Ascending aorta (tissue), 2 donors: ENCODE measurements around the gene DNAH11. TPM values are rescaled to one million over a fixed set of nuclear protein-coding genes. Genes with fewer than 3 reads are reported as not detected.

Experiments
- DNase-seq, 2 donors: peaks; one replicate each; pipeline ENCODE4 v3.0.0-alpha.2; 2019; ENCODE audit warnings: low spot score in 2 of 2
- H3K27ac ChIP-seq, 2 donors: fragments of 200-600 bp; sonication (generic); one replicate each; pipeline ENCODE4 v1.5.1; 2016 to 2017; ENCODE audit warnings: mild to moderate bottlenecking in 1 of 2
- H3K27me3 ChIP-seq: fragments of 200-600 bp; sonication (generic); one replicate; pipeline ENCODE4 v1.5.1; 2017
- H3K36me3 ChIP-seq, 2 donors: fragments of 200-600 bp; sonication (generic); one replicate each; pipeline ENCODE4 v1.5.1; 2016
- H3K4me1 ChIP-seq, 2 donors: fragments of 200-600 bp; sonication (generic); one replicate each; pipeline ENCODE4 v1.5.1; 2016 to 2017; ENCODE audit warnings: mild to moderate bottlenecking in 1 of 2
- H3K4me3 ChIP-seq, 2 donors: fragments of 200-600 bp; sonication (generic); one replicate each; pipeline ENCODE4 v1.5.1; 2016 to 2017; ENCODE audit warnings: mild to moderate bottlenecking in 1 of 2
- H3K9me3 ChIP-seq, 2 donors: fragments of 200-600 bp; sonication (generic); one replicate each; pipeline ENCODE4 v1.5.1; 2016
- CTCF ChIP-seq, 3 experiments: fragments of 200-600 bp in 2 of 3; fragments of 450-650 bp in 1 of 3; sonication (generic) in 2 of 3; IDR thresholded peaks; one replicate each; pipeline ENCODE4 v1.5.1; 2016 to 2019; ENCODE audit warnings: antibody characterized with exemption in 3 of 3, mild to moderate bottlenecking in 1 of 3, moderate library complexity in 1 of 3
- intact Hi-C: fragments of 100-400 bp; cut with DNase I; formaldehyde crosslinking; loops from one replicate; pipeline ENCODE4 v1.15.1; 2023
- total RNA-seq: library from RNA; depleted of rRNA; stranded (reverse); fragments of >200 nt; gene quantifications from one replicate; pipeline ENCODE4 v1.1.0, GENCODE V29; 2016

DNAH11 gene
- total RNA-seq, 1 donor from 2014 or later: 0.75 TPM

DNA sequence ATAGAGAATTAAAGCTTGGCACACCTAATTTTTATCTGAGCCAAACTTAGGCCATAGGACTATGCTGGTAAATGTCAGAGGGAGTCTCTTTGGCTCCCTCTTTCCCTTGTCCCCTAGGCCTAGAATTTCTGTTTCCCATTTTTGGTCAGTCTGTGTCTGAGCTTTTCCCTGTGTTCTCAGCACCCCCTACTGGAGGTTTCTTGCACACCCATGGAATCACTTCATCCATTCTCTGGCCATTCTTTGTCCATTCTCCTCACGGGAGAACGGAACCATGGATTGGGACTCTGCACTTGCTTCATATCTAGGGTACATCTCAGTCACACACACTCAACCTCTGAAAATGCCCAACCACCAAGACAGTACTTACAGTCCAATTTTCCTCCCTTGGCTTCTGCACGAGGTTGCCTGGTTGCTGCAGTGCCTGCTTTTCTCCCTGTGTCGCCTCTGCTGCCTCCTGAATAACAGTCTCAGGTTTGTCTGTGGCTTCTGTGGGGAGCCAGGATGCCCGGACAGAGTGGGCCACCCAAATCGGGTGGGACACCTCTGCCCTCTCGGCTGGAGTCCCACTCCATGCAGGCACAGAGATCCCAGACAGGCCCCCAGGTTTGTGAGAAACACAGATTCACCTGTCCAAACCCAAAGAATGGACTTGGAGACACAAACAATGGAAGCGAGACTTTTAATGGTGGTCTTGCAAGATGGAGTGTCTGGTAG is 35.1 kb upstream of the DNAH11 start:
- Histone ChIP-seq H3K36me3 (peaks cover 0 to 34% of the 10 kb centered on the region in 2 donors), H3K27me3 (no peaks in the 10 kb centered on the region), H3K27ac (no peak overlapping the region), H3K4me1 (no peaks in the 10 kb centered on the region), H3K4me3 (no peak overlapping the region), H3K9me3 (no peaks in the 10 kb centered on the region)
- peak; percentile 29 to 51 (median 30) for TF ChIP-seq CTCF (IDR thresholded peaks at IDR 0.05)
- intact Hi-C loops: no loop called here
- DNase-seq: no peak

DNA sequence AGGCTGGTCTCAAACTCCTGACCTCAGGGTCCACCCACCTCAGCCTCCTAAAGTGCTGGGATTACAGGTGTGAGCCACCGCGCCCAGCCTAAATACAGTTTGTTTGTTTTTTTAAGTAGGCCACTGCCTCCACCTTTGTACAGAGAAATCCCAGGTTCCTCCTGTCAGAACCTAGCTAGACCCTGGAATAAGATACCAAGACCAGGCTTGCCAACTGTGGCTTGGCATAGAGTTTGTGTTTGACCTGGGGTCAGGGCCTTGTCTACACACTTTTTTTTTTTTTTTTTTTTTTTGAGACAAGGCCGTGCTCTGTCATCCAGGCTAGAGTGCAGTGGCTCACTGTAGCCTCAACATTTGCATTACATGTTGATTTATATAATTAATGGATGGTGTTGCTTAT is 34.3 kb upstream of the DNAH11 start:
- peaks cover 0 to 34% of the 10 kb centered on the region in 2 donors for H3K36me3 ChIP-seq
- H3K9me3 ChIP-seq: no peaks in the 10 kb centered on the region
- H3K27me3 ChIP-seq: no peaks in the 10 kb centered on the region
- no peak for TF ChIP-seq CTCF (IDR thresholded peaks at IDR 0.05)
- no peak overlapping the region for H3K4me3 ChIP-seq
- no peak overlapping the region for H3K27ac ChIP-seq
- no peaks in the 10 kb centered on the region for H3K4me1 ChIP-seq
- no peak for DNase-seq
- intact Hi-C loops: no loop called here

DNA sequence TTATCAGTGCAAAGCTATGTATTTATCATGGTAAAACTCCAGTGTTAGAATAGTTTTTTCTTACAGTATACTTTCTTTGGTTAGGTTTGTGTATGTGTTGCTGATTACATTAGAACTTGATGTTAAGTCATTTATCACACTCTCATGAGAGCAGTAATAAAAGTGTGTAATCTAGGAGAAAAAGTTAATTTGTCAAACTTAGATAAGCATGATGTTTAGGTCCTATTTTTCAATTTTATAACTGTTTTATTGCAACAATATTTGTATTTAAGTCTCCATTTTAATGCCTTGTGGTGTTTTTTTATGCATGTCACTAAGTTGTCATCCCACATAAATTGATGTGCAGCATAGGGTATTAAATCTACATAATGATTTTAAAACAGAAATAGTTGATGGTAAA is 28.8 kb upstream of the DNAH11 start:
- intact Hi-C loops: no loop called here
- DNase-seq: no peak
- H3K36me3 ChIP-seq: peaks cover 0 to 24% of the 10 kb centered on the region in 2 donors
- H3K9me3 ChIP-seq: no peaks in the 10 kb centered on the region
- H3K27me3 ChIP-seq: no peaks in the 10 kb centered on the region
- no peaks in the 10 kb centered on the region for H3K4me1 ChIP-seq
- no peak for TF ChIP-seq CTCF (IDR thresholded peaks at IDR 0.05)
- no peak overlapping the region for H3K4me3 ChIP-seq
- no peak overlapping the region for H3K27ac ChIP-seq

DNA sequence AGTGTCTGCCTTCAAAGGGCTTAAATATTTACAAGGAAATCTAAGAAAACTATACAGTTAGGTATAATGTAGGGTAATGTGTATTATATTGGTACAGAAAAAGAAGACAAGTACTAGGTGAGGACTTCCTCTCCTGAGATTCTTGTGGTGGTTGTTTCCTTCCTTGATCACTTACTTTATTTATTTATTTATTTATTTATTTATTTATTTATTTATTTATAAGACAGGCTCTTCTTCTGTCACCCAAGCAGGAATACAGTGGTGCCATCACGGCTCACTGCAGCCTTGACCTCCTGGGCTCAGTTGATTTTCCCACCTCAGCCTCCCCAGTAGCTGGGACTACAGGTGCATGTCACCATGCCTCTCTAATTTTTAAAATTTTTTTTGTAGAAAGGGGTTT is 18.2 kb upstream of the DNAH11 start:
- no peaks in the 10 kb centered on the region for H3K4me1 ChIP-seq
- TF ChIP-seq CTCF (IDR thresholded peaks at IDR 0.05): no peak

GRCh38 chr7:21526007-21526406 is 16.8 kb upstream of the DNAH11 start:
- Histone ChIP-seq H3K9me3 (no peaks in the 10 kb centered on the region), H3K4me1 (no peaks in the 10 kb centered on the region), H3K36me3 (no peaks in the 10 kb centered on the region), H3K4me3 (no peak overlapping the region), H3K27ac (no peak overlapping the region), H3K27me3 (no peaks in the 10 kb centered on the region)
- intact Hi-C loops: no loop called here
- DNase-seq: no peak
- peak in 2 of 3 experiments; percentile 14 to 40 for TF ChIP-seq CTCF (IDR thresholded peaks at IDR 0.05)

More for the DNA sequence above, 18.2 kb upstream of the DNAH11 start:
- H3K4me3 ChIP-seq: no peak overlapping the region
- no peaks in the 10 kb centered on the region for H3K9me3 ChIP-seq
- H3K27ac ChIP-seq: no peak overlapping the region
- no peaks in the 10 kb centered on the region for H3K27me3 ChIP-seq
- H3K36me3 ChIP-seq: no peaks in the 10 kb centered on the region
- intact Hi-C loops: no loop called here
- no peak for DNase-seq
